Measurements from ENCODE around the gene BEND5. TPM values are rescaled to one million over a fixed set of nuclear protein-coding genes. Genes with fewer than 3 reads are reported as not detected.

BEND5 gene
- total and polyA plus RNA-seq, 2 of the 8 experiments (the other 6 are each of a cell fraction or from before 2014, with no cell fraction given) = 3.8 to 7.5 TPM

- Histone ChIP-seq H3K23ac (ENCODE audit: insufficient read length) (no peak overlapping the region), H2BK15ac (ENCODE audit: low read length) (no peak overlapping the region), H3K27me3 (replicated peaks in 1 of 4; ENCODE audit: control insufficient read depth in 3 of 4, extremely low read depth in 1 of 4, insufficient read depth in 3 of 4, low read length in 3 of 4) (no peaks in the 10 kb centered on the region), H3K18ac (ENCODE audit: extremely low read depth, low read length) (no peak overlapping the region), H3K4ac (replicated peaks; ENCODE audit: insufficient read length, low read depth, low read length) (no peak overlapping the region), H3K23me2 (ENCODE audit: low read depth, low read length) (no peaks in the 10 kb centered on the region), H3K9me3 (ENCODE audit: insufficient read depth in 2 of 2, low read depth in 1 of 2, low read length in 1 of 2) (no peaks in the 10 kb centered on the region), H3K9ac (replicated peaks in 1 of 4; ENCODE audit: extremely low read depth in 1 of 4, low read depth in 3 of 4, low read length in 3 of 4) (no peak overlapping the region), H3K27ac (ENCODE audit: low read depth, low read length) (no peak overlapping the region), H3K79me2 (ENCODE audit: control insufficient read depth in 1 of 2, insufficient read depth in 2 of 2, low read length in 2 of 2) (no peaks in the 10 kb centered on the region), H3K4me2 (ENCODE audit: insufficient read depth in 1 of 2, low read depth in 2 of 2, low read length in 2 of 2) (no peak overlapping the region), H2BK20ac (ENCODE audit: low read length) (no peak overlapping the region), H2BK120ac (replicated peaks; ENCODE audit: low read depth, low read length) (no peak overlapping the region), H2BK5ac (ENCODE audit: low read depth, low read length) (no peak overlapping the region), H3K56ac (replicated peaks; ENCODE audit: insufficient read length, low read depth, low read length) (no peak overlapping the region), H3K4me3 (ENCODE audit: extremely low read depth in 1 of 4, insufficient read depth in 2 of 4, low read depth in 3 of 4, low read length in 4 of 4) (no peak overlapping the region), H4K8ac (ENCODE audit: extremely low read depth, insufficient read depth, low read length) (no peak overlapping the region), H2AFZ (ENCODE audit: low read length) (no peak overlapping the region), H3K79me1 (ENCODE audit: low read depth, low read length) (no peaks in the 10 kb centered on the region), H3K14ac (ENCODE audit: insufficient read length) (no peak overlapping the region), H4K91ac (replicated peaks; ENCODE audit: insufficient read length, low read length) (no peak overlapping the region), H4K5ac (ENCODE audit: insufficient read length, low read depth, low read length) (no peak overlapping the region), H3K4me1 (replicated peaks in 1 of 4; ENCODE audit: control insufficient read depth in 3 of 4, insufficient read depth in 4 of 4, low read length in 3 of 4) (peaks cover 0 to 5% (median 4%) of the 10 kb centered on the region in 4 experiments; a peak in 4 of 7 replicates), H2BK12ac (ENCODE audit: low read depth, low read length) (no peak overlapping the region), H3K36me3 (ENCODE audit: control insufficient read depth in 2 of 4, insufficient read depth in 4 of 4, low read length in 3 of 4) (no peaks in the 10 kb centered on the region), H4K20me1 (replicated peaks in 1 of 2; ENCODE audit: control insufficient read depth in 1 of 2, insufficient read depth in 2 of 2, low read length in 2 of 2) (no peaks in the 10 kb centered on the region), H2AK5ac (ENCODE audit: low read depth, low read length) (no peak overlapping the region)
- ChIA-PET POLR2A (ENCODE audit: partially characterized antibody) (interaction anchor here (1.2 kb wide), 1 partner anchor 9 kb away, joined by 3 read pairs; no protein-coding TSS in a partner anchor), CTCF (ENCODE audit: partially characterized antibody) (interaction anchor here (1.4 to 7.3 kb wide), 6 partner anchors 10 to 113 kb away, joined by 3 to 70 read pairs (median 7); no protein-coding TSS in a partner anchor)
- DNase-seq (ENCODE audit: low read depth in 1 of 2, low spot score in 2 of 2) (no peak), FAIRE-seq (no peak)
- 84% methylated on average over 5 of the region's 5 CpGs; no CpG with 5 or more reads in 1 of the 2 experiments for WGBS, 2 experiments (ENCODE audit: extremely low coverage in 1 of 2, insufficient coverage in 1 of 2, insufficient read length in 1 of 2, insufficient replicate concordance in 2 of 2, low coverage in 1 of 2, low lambda C conversion rate in 2 of 2, missing lambda C conversion rate in 1 of 2)
- TF ChIP-seq SAP30 (IDR thresholded peaks at IDR 0.05; ENCODE audit: insufficient read depth, insufficient replicate concordance, low read length) (no peak), MAFK (IDR thresholded peaks at IDR 0.05; ENCODE audit: low read depth, low read length) (no peak), JUND (IDR thresholded peaks at IDR 0.05; ENCODE audit: low read length) (no peak)
Measured at GRCh38 chr1:48686159-48686558, 90.5 kb downstream of the BEND5 start.

All from H1 (cell line).